ENCODE measurements around the gene FTCDNL1. TPM values are rescaled to one million over a fixed set of nuclear protein-coding genes. Genes with fewer than 3 reads are reported as not detected.

FTCDNL1 gene
- total and polyA plus RNA-seq, 2 of the 13 experiments (the other 11 are each of a cell fraction or from before 2014, with no cell fraction given) = 0.98 to 1.4 TPM

- TF ChIP-seq ARNT2 (CRISPR knock-in tag; IDR thresholded peaks at IDR 0.05; ENCODE audit: low read depth) (no peak), ETV6 (CRISPR knock-in tag; conservative IDR thresholded peaks at IDR 0.05) (no peak), MAX (IDR thresholded peaks at IDR 0.05) (no peak), SKI (IDR thresholded peaks at IDR 0.05; ENCODE audit: partially characterized antibody) (no peak), PHB2 (IDR thresholded peaks at IDR 0.05; ENCODE audit: partially characterized antibody) (no peak), ZMYM4 (CRISPR knock-in tag; IDR thresholded peaks at IDR 0.05) (no peak), ZNF781 (CRISPR knock-in tag; IDR thresholded peaks at IDR 0.05; ENCODE audit: borderline replicate concordance, not compliant biosample characterization) (no peak)
These were observed 21.4 kb downstream of the FTCDNL1 start (continued) for GRCh38 chr2:199829628-199830027.

GRCh38 chr2:199819746-199820145 lies 31.2 kb downstream of the FTCDNL1 start:
- Histone ChIP-seq H2AFZ (ENCODE audit: low read length) (no peak overlapping the region), H4K20me1 (ENCODE audit: insufficient read depth, low read length) (no peaks in the 10 kb centered on the region), H3K36me3 (replicated peaks in 1 of 2; ENCODE audit: control insufficient read depth in 1 of 2, insufficient read depth in 2 of 2, low read length in 2 of 2) (no peaks in the 10 kb centered on the region), H3K4me2 (ENCODE audit: low read depth, low read length) (no peak overlapping the region), H3K27ac (ENCODE audit: extremely low read length, insufficient read depth, low read length) (no peak overlapping the region), H3K9ac (ENCODE audit: insufficient read depth, low read depth, low read length) (no peak overlapping the region), H3K4me1 (ENCODE audit: insufficient read depth, low read length) (no peaks in the 10 kb centered on the region), H3K4me3 (replicated peaks in 1 of 3; ENCODE audit: insufficient read depth in 1 of 3, low read depth in 2 of 3, low read length in 3 of 3) (no peak overlapping the region), H3K79me2 (ENCODE audit: insufficient read depth, low read length) (no peaks in the 10 kb centered on the region), H3K9me3 (ENCODE audit: low read length) (no peaks in the 10 kb centered on the region), H3K27me3 (ENCODE audit: control insufficient read depth in 1 of 2, insufficient read depth in 2 of 2, low read length in 2 of 2) (no peaks in the 10 kb centered on the region)
- no TSS peak for BruUV-seq (replicated peaks)
- intact Hi-C loops (cut with micrococcal nuclease; ENCODE audit: unreplicated experiment) (no loop called here), in situ Hi-C loops (cut with HindIII; ENCODE audit: extremely low pct_ligation_motif_present, low pct_unique_long_range_greater_than_20kb) (no loop called here)
- ChIA-PET CTCF (ENCODE audit: low intra/inter-chr PET ratio, low total read pairs) (no interaction called here), POLR2A (no interaction called here)
- no peak for FAIRE-seq
- no peak for DNase-seq (ENCODE audit: low spot score)
- ATAC-seq = no peak
- TF ChIP-seq CEBPB (IDR thresholded peaks at IDR 0.05; ENCODE audit: borderline replicate concordance, low read depth, low read length) (peak; percentile 57), SNAPC2 (CRISPR knock-in tag; IDR thresholded peaks at IDR 0.05) (no peak), ZNF513 (CRISPR knock-in tag; conservative IDR thresholded peaks at IDR 0.05) (no peak)
